Measurements from ENCODE around the gene TRMT10A.

- no peak for TF ChIP-seq POLR2A (IDR thresholded peaks at IDR 0.05)
- TF ChIP-seq CTCF (IDR thresholded peaks at IDR 0.05 in 8 of 11, conservative IDR thresholded peaks at IDR 0.05 in 3 of 11) = no peak
Measured at GRCh38 chr4:99536271-99536670, 27.6 kb downstream of the TRMT10A start.
